GM18498 (cell line): ENCODE results near the gene CFHR5.
"Not testable (repeated sequence)": the region's sequence is repeated elsewhere in the genome, so short reads cannot be mapped to it uniquely, and the experiment has no call there.

Experiments used
- ATAC-seq: cut with Tn5 transposase; IDR thresholded peaks from one replicate; pipeline ENCODE4 v1.9.1; 2021; ENCODE audit warnings: mild to moderate bottlenecking, moderate library complexity; ENCODE audit not compliant: unreplicated experiment

Gene CFHR5

DNA sequence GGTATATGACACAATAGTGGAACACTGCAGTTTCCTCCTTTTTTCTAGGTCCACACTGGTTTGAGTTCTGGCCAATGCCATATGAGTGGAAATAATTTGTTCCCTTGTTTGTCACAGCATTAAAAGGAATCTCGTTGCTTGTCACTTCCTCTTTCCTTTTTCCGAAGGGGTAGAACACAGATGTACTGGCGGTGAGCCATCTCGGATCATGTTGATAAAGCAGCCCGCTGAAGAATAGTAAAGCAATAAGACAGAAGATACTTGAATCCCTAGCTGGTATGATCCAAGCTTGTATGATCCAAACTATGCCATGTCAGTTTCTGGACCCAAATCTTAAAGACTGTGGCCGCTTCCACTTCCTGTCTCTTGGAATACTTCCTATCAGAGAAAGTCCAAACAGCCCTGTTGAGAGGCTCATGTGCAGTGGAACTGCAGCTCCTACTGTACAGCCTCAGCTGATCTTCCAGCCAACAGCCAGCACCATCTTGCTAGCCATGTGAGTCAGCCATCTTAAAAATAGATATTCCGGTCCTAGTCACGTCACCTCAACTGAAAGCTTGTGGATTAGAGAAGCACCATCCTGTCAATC lies 40.3 kb downstream of the CFHR5 start:
- ATAC-seq, result no peak

GRCh38 chr1:197021716-197022115 lies 44.4 kb downstream of the CFHR5 start:
- no peak for ATAC-seq

- no peak for ATAC-seq
These were observed 47.1 kb downstream of the CFHR5 start for GRCh38 chr1:197024460-197024859.

- no peak for ATAC-seq
These were observed 50.0 kb downstream of the CFHR5 start for GRCh38 chr1:197027359-197027758.

GRCh38 chr1:197029749-197030148 lies 52.4 kb downstream of the CFHR5 start:
- no peak for ATAC-seq

DNA sequence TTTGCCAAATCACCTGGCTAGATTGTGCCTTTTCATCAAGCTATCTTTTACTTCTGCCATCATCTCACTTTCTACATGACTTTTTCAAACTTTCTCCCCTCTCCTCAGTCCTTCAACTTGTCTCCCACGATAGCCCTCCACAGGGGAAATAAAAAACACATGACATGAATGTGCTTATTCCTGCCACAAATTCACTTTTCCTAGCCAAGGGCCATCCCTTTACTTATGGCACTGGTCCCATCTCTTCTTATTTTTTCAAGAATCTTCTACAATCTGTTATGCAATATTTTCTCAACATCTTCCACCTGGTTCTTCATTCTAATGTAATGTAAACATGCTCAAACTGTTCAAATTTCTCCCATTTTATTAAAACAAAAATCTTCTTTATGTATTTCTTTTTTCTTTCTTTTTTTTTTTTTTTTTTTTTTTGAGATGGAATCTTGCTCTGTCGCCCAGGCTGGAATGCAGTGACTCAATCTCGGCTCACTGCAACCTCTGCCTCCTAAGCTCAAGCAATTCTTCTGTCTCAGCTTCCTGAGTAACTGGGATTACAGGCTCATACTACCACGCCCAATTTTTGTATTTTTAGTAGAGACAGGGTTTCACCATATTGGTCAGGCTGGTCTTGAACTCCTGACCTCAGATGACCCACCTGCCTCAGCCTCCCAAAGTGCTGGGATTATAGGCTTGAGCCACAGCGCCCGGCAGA lies 57.4 kb downstream of the CFHR5 start:
- not testable (repeated sequence) for ATAC-seq

DNA sequence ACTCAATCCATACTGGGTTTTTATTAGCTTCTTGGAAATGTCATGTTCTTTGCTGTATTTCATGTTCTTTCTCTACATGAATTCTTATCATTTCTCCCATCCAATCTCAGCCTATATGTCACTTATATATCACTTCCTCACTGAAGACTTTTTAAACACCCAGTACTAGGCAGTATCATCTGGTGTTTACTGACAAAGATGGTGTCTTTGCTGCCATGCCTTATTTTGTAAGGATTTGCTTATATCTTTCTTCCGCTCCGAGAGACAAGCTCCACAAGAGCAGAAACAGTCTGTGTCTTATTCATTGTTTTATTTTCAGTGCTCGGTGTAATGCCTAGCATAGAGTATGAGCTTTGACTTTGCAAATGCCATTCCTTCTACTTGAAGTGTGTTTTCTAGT lies 59.5 kb downstream of the CFHR5 start:
- ATAC-seq, result no peak

DNA sequence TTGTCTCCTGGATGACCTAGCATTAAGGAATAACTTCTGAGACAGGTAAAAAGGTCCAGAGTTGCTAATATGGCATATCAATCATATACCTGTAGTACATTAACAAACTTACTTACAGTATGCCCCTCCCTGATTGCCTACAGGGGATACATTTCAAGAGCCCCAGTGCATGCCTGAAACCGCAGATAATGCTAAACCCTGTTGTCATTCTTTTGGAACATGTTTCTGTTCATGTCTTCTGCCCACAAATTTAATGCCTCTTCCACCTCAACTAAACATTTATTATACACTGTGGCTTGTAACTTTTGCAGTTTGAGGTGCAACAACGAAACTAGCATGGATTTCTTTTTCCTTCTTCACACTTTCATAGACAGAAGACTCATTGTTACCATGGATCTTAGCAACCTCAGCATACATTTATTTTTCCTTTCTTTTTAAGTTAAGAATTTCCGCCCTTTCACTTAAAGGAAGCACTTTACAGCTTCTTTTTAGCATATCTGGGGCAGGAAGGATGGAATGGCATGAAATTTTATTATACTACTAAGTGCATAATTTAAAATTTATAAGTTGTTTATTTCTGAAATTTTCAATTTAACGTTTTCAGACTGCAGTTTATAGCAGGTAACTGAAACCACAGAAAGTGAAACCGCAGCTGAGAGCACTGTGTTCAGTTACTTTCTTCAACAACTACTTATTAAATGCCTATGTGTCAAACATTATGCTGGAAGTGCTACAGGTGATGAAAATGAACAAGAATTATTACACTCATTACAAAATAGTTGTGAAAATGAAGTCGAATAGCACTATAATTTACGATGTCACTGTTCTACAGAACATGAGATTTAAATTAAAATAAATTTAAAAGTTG lies 64.4 kb downstream of the CFHR5 start:
- ATAC-seq, result peak; percentile 94

DNA sequence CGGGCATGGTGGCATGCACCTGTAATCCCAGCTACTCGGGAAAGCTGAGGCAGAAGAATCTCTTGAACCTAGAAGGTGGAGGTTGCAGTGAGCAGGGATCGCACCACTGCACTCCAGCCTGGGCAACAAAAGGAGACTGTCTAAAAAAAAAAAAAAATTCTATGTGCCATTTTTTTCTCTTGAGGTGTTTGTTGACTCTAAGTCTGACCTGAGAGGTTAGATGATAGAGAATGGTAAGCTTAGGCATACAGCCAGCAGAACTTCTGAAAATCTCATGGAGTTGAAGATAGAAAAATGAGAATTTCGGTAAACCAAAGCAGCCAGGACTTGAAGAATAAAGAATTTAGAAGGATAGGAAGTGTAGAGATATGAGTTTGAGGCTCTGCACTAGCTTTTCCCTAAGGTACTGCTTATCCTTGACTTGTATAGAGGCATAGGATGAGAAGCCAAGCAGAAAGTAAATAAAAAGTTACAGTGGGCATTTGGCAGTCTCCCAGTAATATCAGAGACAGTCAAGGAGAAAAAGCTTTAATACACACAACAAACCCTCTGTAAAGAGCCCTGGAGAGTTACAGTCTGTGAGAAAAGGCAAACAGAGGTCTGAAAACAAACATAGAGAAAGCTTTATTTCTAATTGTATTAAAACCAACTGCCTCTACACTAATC lies 65.5 kb downstream of the CFHR5 start:
- ATAC-seq, result no peak

DNA sequence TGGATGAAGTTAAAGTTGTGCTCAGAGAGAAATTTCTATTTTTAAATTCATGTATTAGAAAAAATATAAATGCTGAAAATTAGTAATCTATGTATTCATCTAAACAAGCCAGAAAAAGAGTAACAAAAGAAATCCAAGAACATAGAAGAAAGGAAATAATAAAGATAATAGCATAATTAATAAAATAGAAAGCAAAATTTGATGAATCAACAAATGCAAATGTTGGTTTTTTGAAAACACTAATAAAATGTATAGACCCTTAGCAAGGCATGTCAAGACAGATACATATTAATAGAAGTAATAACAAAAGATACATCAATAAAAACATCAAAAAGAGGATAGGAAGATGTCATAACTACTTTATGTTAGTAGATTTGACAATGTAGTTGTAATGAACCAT lies 71.7 kb downstream of the CFHR5 start:
- ATAC-seq, result no peak
